Breast epithelium (tissue), 4 donors: ENCODE data around the gene S100G. TPM values are rescaled to one million over a fixed set of nuclear protein-coding genes. Genes with fewer than 3 reads are reported as not detected.
"Not testable (repeated sequence)": the region's sequence is repeated elsewhere in the genome, so short reads cannot be mapped to it uniquely, and the experiment has no call there.

Source experiments
- DNase-seq, 2 donors: peaks; one replicate each; pipeline ENCODE4 v3.0.0-alpha.2; 2019; ENCODE audit warnings: low spot score in 2 of 2
- H3K27ac ChIP-seq, 2 donors: fragments of 200-600 bp; sonication (generic) in 1 of 2; one replicate each; pipeline ENCODE4 v1.5.1; 2016 to 2019; ENCODE audit warnings: mild to moderate bottlenecking in 1 of 2
- H3K27me3 ChIP-seq, 2 donors: fragments of 200-600 bp; sonication (generic) in 1 of 2; one replicate each; pipeline versions ENCODE4 v1.5.1 to v1.6.0; 2017 to 2019; ENCODE audit warnings: control low read depth in 1 of 2, mild to moderate bottlenecking in 1 of 2
- H3K36me3 ChIP-seq: fragments of 200-600 bp; one replicate; pipeline ENCODE4 v1.5.1; 2019
- H3K4me1 ChIP-seq, 2 donors: fragments of 200-600 bp; sonication (generic); one replicate each; pipeline ENCODE4 v1.5.1; 2016 to 2019; ENCODE audit warnings: control low read depth in 1 of 2
- H3K4me3 ChIP-seq, 3 donors: fragments of 200-600 bp; sonication (generic); 1 replicate in 2 of 3; 2 replicates in 1 of 3; pipeline ENCODE4 v1.5.1; 2016 to 2019; ENCODE audit warnings: mild to moderate bottlenecking in 3 of 3, moderate library complexity in 2 of 3
- H3K9me3 ChIP-seq, 2 donors: fragments of 200-600 bp; sonication (generic) in 1 of 2; one replicate each; pipeline ENCODE4 v1.5.1; 2016 to 2019; ENCODE audit warnings: control low read depth in 1 of 2
- CTCF ChIP-seq, 3 donors: fragments of 450-650 bp; IDR thresholded peaks; one replicate each; pipeline ENCODE4 v1.5.1; 2016 to 2017; ENCODE audit warnings: antibody characterized with exemption in 3 of 3, mild to moderate bottlenecking in 3 of 3, moderate library complexity in 3 of 3
- POLR2A ChIP-seq: fragments of 450-650 bp; IDR thresholded peaks from one replicate; pipeline ENCODE4 v1.6.1; 2016; ENCODE audit warnings: antibody characterized with exemption, mild to moderate bottlenecking, moderate library complexity
- POLR2AphosphoS5 ChIP-seq, 3 donors: sonication (generic); formaldehyde crosslinking; IDR thresholded peaks; one replicate each; pipeline ENCODE4 v1.6.1; 2017; ENCODE audit warnings: antibody characterized with exemption in 3 of 3
- intact Hi-C: fragments of 100-400 bp; cut with DNase I; formaldehyde crosslinking; loops from one replicate; pipeline ENCODE4 v1.15.1; 2023; ENCODE audit warnings: low total_unique reads
- total RNA-seq, 3 donors: library from RNA; depleted of rRNA; stranded (reverse); fragments of >200 nt; gene quantifications; one replicate each; pipeline ENCODE4 v1.1.0, GENCODE V29; 2016

The S100G gene
- total RNA-seq, 3 donors from 2014 or later, result 1.6 TPM; not detected in 2

GRCh38 chrX:16619024-16619423 is 30.9 kb upstream of the S100G start:
- DNase-seq, result no peak
- no peaks in the 10 kb centered on the region for H3K9me3 ChIP-seq
- H3K4me3 ChIP-seq, result no peak overlapping the region
- H3K27ac ChIP-seq, result no peak overlapping the region
- H3K4me1 ChIP-seq, result no peaks in the 10 kb centered on the region
- intact Hi-C loops, result no loop called here
- no peaks in the 10 kb centered on the region for H3K36me3 ChIP-seq
- H3K27me3 ChIP-seq, result peaks cover 0 to 11% of the 10 kb centered on the region in 2 donors
- TF ChIP-seq POLR2A (no peak), CTCF (IDR thresholded peaks at IDR 0.05) (no peak)

- H3K36me3 ChIP-seq, intact Hi-C loops, DNase-seq, H3K4me1 ChIP-seq, H3K27ac ChIP-seq, H3K4me3 ChIP-seq, H3K9me3 ChIP-seq: not testable (repeated sequence)
- H3K27me3 ChIP-seq, result peaks cover 0 to 17% of the 10 kb centered on the region in 2 donors
These were observed 21.4 kb upstream of the S100G start for GRCh38 chrX:16628511-16628910.

- TF ChIP-seq POLR2AphosphoS5 (IDR thresholded peaks at IDR 0.05) (no peak), POLR2A (no peak), CTCF (IDR thresholded peaks at IDR 0.05) (no peak)
- H3K27ac ChIP-seq, result no peak overlapping the region
- H3K9me3 ChIP-seq, result no peaks in the 10 kb centered on the region
- peaks cover 0 to 17% of the 10 kb centered on the region in 2 donors for H3K27me3 ChIP-seq
- H3K4me3 ChIP-seq, result no peak overlapping the region
- H3K4me1 ChIP-seq, result no peaks in the 10 kb centered on the region
- no peak for DNase-seq
- intact Hi-C loops, result no loop called here
- H3K36me3 ChIP-seq, result no peaks in the 10 kb centered on the region
These were observed 20.9 kb upstream of the S100G start for GRCh38 chrX:16628946-16629595.

GRCh38 chrX:16629909-16630308 is 20.0 kb upstream of the S100G start:
- H3K36me3 ChIP-seq, result no peaks in the 10 kb centered on the region
- intact Hi-C loops, result no loop called here
- no peak overlapping the region for H3K4me3 ChIP-seq
- no peak for TF ChIP-seq CTCF (IDR thresholded peaks at IDR 0.05)
- TF ChIP-seq POLR2AphosphoS5 (IDR thresholded peaks at IDR 0.05), result no peak
- TF ChIP-seq POLR2A, result no peak
- no peaks in the 10 kb centered on the region for H3K9me3 ChIP-seq
- no peak for DNase-seq
- no peaks in the 10 kb centered on the region for H3K4me1 ChIP-seq
- peaks cover 0 to 17% of the 10 kb centered on the region in 2 donors for H3K27me3 ChIP-seq
- no peak overlapping the region for H3K27ac ChIP-seq

- no peaks in the 10 kb centered on the region for H3K9me3 ChIP-seq
- peaks cover 0 to 15% of the 10 kb centered on the region in 2 donors for H3K27me3 ChIP-seq
- no peaks in the 10 kb centered on the region for H3K4me1 ChIP-seq
- intact Hi-C loops, result no loop called here
- DNase-seq, result no peak
- TF ChIP-seq POLR2AphosphoS5 (IDR thresholded peaks at IDR 0.05) (no peak), POLR2A (no peak), CTCF (IDR thresholded peaks at IDR 0.05) (no peak)
- H3K36me3 ChIP-seq, result no peaks in the 10 kb centered on the region
- no peak overlapping the region for H3K4me3 ChIP-seq
- H3K27ac ChIP-seq, result no peak overlapping the region
These were observed 16.2 kb upstream of the S100G start for GRCh38 chrX:16633754-16634153.

- Histone ChIP-seq H3K27me3 (peaks cover 0 to 15% of the 10 kb centered on the region in 2 donors), H3K36me3 (no peaks in the 10 kb centered on the region), H3K4me1 (no peaks in the 10 kb centered on the region), H3K27ac (no peak overlapping the region), H3K9me3 (no peaks in the 10 kb centered on the region), H3K4me3 (no peak overlapping the region)
- intact Hi-C loops, result no loop called here
- no peak for TF ChIP-seq POLR2AphosphoS5 (IDR thresholded peaks at IDR 0.05)
- no peak for TF ChIP-seq CTCF (IDR thresholded peaks at IDR 0.05)
- TF ChIP-seq POLR2A, result no peak
- no peak for DNase-seq
These were observed 14.9 kb upstream of the S100G start for GRCh38 chrX:16635040-16635439.
